HCEC 1CT (cell line): ENCODE data around the gene ARRDC2.
A peak's percentile ranks its signal among the peaks of the same experiment; 100 is the strongest.
"Not testable (repeated sequence)": the region's sequence is repeated elsewhere in the genome, so short reads cannot be mapped to it uniquely, and the experiment has no call there.

ENCODE experiments used
- DNase-seq: peaks from one replicate; pipeline ENCODE4 v3.0.0-alpha.2; 2017

The ARRDC2 gene

DNA sequence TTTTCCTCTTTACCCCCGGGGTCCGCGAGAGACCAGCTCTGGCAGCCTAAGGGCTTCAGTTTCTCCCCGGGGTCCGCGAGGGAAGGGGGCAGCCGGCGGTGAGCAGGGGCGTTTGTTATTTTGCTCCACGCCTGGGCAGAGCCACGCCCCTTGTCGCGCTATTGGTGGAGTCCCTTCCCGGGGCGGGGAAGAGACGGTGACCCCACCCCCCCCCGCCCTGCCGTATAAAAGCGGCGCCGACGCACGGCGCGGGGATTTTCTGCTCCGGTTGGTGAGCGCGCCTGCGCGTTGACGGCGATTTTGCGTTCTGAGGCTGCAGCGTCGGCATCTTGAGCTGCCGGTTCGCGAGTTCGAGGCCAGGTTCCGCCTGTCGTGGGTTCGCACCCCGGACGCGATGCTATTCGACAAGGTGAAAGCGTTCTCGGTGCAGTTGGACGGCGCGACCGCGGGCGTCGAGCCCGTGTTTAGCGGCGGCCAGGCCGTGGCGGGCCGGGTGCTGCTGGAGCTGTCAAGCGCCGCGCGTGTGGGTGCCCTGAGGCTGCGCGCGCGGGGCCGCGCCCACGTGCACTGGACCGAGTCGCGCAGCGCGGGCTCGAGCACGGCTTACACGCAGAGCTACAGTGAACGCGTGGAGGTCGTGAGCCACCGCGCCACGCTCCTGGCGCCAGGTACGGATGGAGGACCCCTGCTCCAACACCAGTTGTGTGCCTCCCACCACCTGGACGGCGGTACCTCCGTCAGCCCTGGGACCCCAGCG lies at the start of gene ARRDC2:
TSS of gene ARRDC2 (plus strand) at position 254 of the 757 bp plus-strand sequence. CDS start at position 395, 141 bp downstream.
- peak; percentile 89 for DNase-seq

DNA sequence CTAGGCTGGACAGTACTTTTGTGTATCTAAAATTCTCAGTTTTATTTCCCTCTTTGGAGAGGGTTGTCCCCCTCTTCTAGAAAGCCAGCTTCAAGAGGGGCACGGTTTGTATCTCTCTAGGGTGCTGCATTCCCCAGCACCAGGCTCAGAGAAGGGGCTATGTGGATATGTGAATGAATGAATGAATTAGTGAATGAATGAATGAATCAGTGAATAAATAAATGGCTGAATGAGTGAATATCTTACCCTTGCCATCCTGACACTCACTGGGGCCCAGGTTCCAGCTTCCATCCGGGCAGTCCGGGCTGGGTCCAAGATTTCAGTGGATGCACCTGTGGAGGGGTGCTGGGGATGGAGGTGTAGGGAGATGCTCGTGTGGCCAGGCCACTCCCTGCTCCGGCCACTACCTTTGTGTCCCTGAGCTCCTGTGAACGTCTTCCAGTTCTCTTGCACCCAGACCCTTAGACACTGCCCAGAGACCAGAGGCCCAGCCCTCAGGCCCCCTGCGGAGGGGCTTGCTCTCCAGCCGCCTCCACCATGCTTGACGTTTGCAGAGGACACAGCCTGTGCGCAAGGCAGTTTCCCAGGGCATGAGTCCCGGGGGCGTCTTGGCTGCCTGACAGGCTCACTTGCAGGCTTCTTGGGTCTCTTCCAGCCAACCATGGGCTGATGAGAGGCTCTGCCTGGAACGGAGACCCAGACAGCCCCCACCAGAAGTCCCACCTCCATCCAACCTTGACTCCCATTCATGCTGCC lies 43.9 kb upstream of the ARRDC2 start:
- no peak for DNase-seq

DNA sequence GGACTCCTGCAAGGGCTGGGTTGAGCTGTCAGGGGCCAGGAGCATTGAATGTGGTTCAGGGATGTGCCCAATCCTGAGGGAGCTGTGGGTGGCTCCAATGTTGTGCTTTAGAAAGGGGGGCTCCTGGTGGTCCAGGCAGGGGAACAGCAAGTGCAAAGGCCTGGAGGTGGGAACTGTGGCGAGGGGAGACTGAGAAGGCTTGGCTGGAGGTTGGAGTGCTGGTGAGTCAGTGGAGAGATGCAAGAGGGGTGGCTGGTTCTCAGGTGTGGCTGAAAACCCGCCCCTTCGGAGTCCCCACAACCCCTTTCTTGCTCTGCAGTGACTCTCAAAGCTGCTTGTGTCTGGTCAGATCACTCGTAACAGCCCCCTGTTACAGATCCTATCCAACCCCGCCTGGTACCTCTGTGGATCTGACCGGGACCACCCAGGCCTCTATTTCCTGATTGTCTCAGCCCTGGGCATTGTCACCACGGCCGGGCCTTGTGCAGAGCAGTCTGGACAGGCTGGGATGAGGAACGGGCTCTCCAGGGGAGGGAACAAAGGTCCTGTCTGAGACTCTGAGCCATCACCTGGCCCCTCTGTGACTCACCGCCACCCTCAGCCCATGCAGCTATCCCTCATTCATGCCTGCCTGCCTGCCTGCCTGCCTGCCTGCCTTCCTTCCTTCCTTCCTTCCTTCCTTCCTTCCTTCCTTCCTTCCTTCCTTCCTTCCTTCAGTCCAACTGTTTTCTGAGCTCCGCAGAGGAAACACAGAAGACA lies 42.4 kb upstream of the ARRDC2 start:
- DNase-seq: no peak

DNA sequence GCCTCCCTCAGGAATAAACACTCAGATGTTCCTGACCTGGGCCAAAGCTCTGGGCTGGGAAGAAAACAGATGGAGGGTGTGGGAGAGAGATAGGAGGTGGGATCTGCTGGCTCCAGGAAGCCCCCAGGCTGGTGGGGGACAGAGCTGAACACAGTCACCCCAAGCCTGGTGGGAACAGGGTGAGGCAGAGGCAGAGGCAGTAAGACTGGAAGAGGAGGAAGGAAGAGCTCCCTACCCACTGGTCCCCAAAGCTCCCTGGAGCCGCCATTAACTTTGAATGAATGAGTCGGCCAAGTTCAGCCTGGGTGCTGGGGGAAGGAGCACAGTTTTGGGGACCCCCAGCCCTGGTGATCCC lies 41.9 kb upstream of the ARRDC2 start:
- no peak for DNase-seq

DNA sequence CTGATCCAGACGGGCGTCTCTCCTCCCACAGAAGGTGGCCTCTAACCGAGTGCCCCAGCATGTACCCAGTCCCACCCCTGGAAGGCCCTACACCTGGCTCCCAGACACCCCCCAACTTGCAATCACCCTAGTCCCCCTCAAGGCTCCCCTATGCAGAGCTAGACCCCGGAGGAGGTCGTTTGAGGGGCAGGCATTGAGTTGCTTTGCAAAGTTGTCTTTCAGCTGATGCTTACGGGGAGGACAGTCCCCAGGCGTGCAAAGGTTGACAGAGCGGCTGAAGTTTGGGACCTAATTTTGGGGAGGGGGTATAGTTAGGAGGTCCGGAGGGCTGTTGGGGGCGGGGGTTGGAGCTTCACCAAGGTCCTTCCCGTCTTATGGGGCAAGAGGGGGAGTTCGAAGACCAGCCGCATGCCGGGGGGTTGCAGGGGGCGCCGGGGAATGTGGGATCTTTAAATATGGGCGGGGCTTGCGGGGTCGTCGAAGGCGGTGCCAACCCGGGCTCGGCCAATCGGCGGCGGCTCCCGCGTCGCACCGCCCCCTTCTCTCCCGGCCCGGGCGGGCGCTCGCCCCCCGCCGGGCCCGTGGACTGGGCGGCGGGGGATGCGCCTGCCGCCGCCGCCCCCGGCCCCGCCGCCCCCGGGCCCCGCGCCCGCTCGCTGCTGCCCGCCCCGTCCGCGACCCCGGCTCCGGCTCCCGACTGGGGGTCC lies 41.3 kb upstream of the ARRDC2 start, which contains the start of gene KCNN1:
TSS of gene KCNN1 (plus strand) at position 558 of the 707 bp plus-strand sequence. CDS start 6,782 bp downstream, outside the sequence.
- no peak for DNase-seq

DNA sequence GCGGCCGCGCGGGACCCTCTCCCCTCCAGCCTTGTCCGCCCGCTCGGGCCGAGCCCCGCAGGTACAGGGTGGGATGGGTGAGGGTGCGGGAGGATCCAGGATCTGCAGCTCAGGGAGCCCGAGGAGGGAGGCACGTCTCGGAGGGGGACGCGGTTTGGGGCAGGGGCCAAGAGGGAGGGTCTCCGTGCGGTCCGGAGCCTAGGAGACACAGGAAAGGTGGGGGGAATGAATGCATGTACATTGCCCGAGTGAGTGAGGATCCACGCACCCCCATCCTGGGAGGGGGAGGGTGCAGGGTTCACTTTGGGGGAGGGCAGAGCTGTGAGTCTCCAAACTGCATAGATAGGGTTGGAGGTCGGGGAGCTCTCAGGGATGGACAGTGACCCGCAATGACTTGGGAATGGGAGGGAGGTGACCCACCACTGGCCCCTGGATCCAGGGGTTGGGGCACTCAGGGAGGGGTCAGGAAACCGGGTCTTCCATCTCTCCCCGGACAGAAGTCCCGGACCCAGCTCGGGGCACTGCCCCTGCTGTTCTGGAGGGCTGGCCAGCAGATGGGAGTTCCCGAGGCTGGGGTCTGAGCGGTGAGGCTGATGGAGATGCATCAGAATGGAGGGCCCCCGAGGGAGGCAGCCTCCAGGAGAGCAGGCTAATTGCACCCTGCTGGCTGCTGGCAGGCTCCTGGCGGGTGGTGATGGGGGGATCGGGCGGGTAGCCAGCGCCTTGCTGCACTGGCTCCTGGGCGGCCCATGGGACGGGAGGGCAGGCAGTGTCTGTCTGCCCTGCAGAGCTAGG lies 40.5 kb upstream of the ARRDC2 start:
- no peak for DNase-seq

DNA sequence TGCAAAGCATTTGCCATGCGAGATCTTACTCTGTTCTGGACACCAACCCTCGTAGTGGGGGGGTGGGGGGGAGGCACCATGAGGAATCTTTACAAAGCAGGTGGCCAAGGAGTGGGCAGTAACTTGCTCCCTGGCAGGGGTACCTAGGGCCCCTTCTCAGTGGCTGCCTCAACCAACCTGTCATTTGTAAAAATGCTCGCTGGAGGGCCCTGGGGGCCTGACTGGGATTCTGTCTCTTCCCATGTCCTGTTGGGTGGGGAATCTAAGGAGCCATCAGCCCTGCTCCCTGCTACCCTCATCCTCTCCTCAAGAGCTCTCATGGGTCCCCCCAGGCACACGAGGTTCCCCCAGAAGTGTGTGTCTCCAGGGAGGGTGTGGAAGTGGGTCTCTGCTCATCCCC lies 39.6 kb upstream of the ARRDC2 start:
- DNase-seq: no peak

DNA sequence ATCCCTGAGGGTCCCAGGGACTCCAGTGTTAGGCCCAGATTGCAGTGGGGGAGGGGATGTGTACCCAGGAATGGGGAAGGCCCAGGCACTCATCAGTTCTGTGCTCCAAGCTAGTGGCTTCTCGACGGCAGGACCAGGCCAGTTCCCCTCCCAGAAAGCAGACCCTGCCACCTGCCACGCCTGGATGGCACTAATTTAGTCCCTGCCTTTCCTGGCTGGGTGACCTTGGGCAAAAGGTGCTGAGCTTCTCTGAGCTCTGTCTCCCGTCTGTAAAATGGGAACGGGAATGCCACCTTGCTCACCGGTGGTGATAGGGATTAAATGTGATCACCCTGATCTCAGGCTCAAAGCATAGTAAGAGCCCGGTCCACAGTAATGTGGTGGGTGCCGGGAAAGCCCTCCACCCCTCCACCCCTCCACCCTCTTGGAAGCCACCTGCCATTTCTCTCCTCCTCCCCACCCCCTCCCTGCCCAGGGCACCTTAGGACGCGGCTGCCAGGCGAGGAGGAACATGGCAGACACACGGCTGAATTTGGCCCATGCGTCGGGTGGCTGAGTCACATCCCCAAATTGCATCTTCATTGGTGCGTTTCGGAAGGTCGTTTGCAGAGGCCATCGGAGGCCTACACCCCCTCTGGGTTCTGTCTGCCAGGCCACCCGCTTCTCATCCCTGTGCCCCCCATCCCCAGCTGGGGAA lies 38.7 kb upstream of the ARRDC2 start:
- DNase-seq: no peak

DNA sequence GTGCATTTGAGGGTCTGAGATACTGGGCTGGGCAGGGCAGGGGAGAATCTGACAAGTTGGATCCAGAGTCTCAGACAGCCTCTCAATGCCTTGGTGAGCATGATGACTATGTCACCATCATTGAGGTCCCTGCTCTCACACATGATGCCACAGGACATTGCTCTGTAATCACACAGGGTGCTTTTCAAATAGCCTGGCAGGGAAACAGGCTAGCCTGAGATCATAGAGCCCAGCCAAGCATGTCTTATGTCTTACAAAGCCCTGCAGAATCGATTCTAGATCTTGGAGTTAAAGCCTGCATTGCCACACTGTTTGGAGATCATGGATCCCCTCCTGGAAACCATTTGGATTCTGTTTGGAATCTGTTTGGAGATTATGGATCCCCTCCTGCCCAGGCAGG lies 35.7 kb upstream of the ARRDC2 start:
- DNase-seq: no peak

DNA sequence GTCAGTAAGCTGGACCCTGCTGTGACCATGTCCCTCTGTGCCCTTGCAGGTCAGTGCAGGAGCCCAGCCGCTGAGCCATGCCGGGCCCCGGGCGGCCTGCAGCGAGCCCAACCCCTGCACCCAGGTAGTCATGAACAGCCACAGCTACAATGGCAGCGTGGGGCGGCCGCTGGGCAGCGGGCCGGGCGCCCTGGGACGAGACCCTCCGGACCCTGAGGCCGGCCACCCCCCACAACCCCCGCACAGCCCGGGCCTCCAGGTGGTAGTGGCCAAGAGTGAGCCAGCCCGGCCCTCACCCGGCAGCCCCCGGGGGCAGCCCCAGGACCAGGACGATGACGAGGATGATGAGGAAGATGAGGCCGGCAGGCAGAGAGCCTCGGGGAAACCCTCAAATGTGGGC lies 34.2 kb upstream of the ARRDC2 start:
- DNase-seq: no peak

DNA sequence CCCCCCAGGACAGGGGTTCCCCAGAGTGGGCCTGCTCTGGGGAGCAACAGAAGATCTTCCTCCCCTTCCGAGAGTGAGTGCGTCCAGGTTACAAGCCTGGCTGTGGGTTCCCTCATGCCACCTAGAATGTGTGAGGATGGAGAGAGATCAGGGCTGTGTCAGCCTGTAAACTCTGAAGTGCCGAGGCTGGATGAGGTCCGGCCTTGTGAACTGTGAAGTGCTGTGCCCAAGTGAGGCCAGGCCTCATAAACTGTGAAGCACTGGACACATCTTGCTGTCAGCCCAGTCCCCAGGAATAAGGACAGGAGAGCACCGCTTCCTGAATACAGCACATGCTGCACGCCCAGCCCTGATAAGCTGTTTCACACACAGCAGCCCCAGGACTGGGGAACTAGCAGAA lies 33.4 kb upstream of the ARRDC2 start:
- no peak for DNase-seq

DNA sequence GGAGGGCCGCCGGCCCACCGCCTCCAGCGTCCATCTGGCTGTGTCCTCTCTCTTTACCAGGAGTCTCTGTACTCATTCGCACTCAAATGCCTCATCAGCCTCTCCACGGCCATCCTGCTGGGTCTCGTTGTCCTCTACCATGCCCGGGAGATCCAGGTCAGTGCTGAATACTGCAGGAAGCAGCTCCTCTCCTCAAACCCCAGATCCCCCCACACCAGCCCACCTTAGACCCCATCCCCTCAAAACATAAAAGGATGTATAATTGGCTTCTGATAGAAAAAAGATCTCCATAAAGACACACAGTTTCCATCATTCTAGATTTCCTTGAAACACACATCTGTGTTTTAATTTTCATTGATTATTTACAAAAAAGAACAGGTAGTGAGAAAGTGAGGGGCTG lies 32.9 kb upstream of the ARRDC2 start:
- no peak for DNase-seq

DNA sequence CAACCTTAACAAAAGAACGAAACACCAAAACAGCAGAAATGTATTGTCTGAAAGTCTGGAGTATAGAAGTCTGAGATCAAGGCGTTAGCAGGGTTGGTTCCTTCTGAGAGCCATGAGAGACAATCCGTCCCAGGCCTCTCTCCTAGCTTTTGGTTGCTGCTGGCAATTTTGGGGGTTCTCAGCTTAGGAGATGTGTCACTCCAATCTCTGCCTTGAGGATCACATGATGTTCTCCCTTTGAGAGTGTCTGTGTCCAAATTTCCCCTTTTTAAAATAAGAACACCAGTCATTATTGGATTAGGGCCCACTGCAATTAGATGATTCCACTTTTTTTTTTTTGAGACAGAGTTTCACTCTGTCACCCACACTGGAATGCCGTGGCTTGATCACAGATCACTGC lies 30.9 kb upstream of the ARRDC2 start:
- no peak for DNase-seq

DNA sequence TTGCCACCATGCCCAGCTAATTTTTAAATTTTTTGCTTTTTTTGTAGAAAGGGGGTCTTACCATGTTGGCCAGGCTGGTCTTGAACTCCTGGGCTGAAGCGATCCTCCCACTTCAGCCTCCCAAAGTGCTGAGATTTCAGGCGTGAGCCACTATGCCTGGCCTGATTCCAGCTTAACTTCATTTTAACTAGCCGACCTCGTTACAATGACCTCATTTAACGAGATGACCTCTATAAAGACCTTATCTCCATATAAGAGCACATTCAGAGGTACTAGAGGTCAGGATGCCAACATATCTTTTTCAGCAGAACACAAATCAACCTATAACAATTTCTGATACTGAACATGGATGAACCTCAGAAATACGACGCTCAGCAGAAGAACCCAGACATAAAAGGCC lies 30.5 kb upstream of the ARRDC2 start:
- DNase-seq: no peak

DNA sequence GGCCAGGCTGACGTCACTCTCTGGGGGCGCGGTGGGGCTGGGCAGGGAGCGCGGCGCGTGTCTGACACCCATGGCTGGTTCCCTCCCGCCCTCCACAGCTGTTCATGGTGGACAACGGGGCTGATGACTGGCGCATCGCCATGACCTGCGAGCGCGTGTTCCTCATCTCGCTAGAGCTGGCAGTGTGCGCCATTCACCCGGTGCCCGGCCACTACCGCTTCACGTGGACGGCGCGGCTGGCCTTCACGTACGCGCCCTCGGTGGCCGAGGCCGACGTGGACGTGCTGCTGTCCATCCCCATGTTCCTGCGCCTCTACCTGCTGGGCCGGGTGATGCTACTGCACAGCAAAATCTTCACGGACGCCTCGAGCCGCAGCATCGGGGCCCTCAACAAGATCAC lies 26.4 kb upstream of the ARRDC2 start:
- DNase-seq: no peak

DNA sequence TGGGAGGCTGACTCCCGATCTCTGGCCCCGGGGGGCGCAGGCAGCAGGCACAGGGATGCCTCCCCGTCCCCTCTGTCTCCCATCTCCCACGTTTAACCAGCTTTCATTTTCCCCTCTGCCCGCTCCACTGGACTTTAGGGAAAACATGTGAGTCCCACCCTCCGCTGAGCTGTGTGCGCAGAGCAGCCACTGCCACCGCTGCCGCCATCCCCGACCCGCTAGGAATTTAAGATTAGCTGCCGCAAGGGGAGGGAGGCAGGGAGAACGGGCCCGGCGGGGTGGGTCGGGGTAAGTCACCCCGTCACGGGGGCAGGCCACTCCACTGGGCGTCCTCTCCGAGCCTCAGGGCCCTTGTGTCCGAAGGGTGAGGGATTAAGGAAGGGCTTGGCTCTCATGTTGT lies 25.5 kb upstream of the ARRDC2 start:
- no peak for DNase-seq

DNA sequence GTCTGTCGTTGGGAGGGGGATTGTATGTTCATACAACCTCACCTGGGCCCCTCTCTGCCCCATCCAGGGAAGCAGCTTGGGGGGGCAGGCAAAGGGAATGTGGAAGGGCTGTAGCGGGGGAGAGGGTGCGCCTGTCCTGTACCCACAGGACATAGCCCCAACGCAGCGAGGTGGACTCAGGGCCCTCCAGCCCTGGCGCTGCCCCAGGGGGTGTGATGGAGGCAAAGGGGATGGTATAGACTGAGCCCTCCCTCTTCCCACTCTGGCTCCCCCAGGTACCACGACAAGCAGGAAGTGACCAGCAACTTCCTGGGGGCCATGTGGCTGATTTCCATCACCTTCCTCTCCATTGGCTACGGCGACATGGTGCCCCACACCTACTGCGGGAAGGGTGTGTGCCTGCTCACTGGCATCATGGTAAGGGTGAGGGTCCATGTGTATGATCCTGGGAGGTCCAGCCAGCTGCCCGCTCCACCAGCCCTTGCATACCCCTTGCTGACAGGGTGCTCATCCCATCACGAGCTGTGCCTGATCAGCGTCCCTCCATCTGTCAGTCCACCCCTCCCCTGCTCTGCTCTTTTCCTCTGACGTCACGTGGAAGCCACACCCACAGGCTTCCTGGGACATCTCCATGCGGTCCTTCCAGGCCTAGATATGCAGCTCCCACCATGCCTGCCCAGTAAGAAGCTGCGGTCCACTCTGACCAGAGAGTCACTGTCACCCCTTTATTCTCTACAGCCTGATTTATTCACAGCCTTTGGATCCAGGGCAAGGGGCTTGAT lies 22.7 kb upstream of the ARRDC2 start:
- no peak for DNase-seq

DNA sequence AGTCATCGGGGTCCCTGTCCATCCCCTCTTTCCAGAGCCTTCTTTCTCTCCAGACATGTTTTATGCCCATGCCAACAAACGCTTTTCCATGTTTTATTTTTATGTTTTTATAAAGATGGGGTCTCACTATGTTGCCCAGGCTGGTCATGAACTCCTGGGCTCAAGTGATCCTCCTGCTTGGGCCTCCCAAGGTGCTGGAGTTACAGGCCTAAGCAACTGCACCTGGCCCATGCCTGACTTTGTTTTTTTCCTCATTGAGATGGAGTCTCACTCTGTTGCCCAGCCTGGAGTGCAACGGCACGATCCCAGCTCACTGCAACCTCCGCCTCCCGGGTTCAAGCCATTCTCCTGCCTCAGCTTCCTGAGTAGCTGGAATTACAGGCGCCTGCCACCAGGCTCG lies 21.4 kb upstream of the ARRDC2 start:
- DNase-seq: not testable (repeated sequence)

DNA sequence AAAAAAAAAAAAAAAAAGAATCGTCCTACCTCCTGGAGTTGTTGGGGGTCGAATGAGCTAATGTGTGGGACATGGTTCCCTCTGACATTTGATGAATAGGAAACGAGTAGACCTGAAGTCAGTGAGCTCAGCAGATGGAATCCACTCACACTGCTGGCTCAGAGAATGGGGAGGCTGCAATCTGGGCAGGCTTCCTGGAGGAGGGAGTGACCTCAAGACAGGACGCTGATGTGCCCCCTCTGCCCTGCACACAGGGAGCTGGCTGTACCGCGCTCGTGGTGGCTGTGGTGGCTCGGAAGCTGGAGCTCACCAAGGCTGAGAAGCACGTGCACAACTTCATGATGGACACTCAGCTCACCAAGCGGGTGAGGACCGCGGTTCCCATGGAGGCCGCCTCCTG lies 19.8 kb upstream of the ARRDC2 start:
- no peak for DNase-seq

DNA sequence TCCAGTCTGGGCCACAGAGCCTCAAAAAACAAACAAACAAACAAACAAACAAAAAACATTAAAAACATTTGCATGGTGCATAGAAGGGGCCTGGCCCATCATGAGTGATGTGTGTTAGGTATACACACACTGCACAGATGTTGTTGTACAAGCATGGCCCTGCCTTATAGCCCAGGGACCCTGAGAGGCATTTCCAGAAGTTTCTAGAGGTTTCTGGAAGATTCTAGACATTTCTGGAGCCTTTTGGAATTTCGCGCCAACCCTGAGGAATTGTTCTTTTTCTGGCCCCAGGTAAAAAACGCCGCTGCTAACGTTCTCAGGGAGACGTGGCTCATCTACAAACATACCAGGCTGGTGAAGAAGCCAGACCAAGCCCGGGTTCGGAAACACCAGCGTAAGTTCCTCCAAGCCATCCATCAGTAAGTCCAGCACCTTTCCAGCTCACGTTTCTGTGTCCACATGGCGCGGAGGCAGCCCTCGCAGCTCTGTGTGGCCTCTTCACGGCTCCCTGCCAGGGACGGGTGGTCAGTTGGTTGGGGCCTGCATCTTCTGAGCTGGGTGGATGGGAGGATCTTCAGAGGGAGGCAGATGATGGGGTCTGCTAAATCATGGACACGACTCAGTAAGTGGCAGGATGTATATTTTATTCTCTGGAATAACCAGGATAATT lies 18.4 kb upstream of the ARRDC2 start:
- no peak for DNase-seq
